SW480 (cell line): ENCODE results near the gene ZIC3.

Source experiments
- DNase-seq: peaks from one replicate; pipeline ENCODE4 v3.0.0-alpha.2; 2016; ENCODE audit warnings: low spot score

Gene ZIC3

GRCh38 chrX:137574102-137574783, 8.3 kb downstream of the ZIC3 start:
- DNase-seq, result no peak

DNA sequence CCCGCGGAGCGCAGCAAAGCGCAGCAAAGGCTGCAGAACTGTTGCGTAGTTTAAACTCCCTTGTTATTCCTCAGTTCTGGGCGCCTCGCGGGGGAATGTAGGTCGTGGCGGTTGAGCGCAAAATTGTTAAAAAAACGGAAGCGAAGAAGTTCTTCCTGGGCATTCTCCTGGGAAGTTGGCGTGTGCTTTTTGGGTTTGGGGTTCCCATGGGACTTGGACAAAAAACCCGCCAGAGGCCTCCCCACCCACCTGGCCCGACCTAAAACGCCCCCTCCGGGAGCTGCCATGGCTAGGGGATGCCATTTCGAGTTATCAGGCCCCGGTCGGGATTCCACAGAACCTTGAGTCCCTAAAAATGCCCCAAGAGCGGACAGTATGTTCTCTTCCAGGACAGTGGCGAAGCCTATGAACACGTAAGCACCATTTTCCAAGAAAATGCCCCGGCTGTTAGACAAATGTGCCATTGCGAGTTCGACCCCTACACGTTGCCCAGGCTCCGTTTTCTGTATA, 8.9 kb downstream of the ZIC3 start:
- DNase-seq, result no peak

- no peak for DNase-seq
Observed at GRCh38 chrX:137575596-137576255, 9.8 kb downstream of the ZIC3 start.

- no peak for DNase-seq
Observed at GRCh38 chrX:137587151-137587550, 21.2 kb downstream of the ZIC3 start.

DNA sequence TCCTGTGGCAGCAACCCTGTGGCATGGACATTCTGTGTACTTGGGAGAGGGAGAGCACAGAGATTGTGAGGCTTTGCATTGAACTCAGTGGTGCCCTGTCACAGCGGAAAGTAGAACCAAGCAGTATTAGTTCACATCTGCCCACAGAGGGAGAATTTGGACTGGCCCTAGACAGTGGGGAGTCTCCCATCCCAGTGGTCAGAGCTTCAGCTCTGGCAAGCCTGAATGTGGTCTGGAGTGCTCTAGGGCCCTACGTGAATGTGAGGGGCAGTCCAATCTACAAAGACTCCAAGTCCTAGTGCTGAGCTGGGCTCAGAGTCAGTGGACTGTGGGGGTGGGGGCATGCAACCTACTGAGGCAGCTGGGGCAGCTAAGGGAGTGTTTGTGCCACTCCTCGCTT, 34.8 kb downstream of the ZIC3 start:
- DNase-seq, result no peak
